GM12878 (cell line): Measurements from ENCODE around the gene ZBTB16. TPM values are rescaled to one million over a fixed set of nuclear protein-coding genes. Genes with fewer than 3 reads are reported as not detected.

ENCODE experiments used
- ATAC-seq: fragments of 200-7000 bp; cut with Tn5 transposase; 3 replicates; pipeline ENCODE4 v1.9.1; 2020; ENCODE audit warnings: mild to moderate bottlenecking, moderate library complexity
- BruUV-seq: library from RNA; stranded (reverse); fragments of 400-500 nt; replicated peaks from 2 replicates; lab custom pipeline; 2021; lab: Mats Ljungman, UMichigan
- CTCF ChIA-PET: fragments of 300-600 bp; sonication (Branson Sonifier 250); formaldehyde crosslinking; extraction: SDS; loops from one replicate; lab custom pipeline; 2021; ENCODE audit warnings: inconsistent platforms; lab: Yijun Ruan, JAX
- POLR2A ChIA-PET: fragments of 350-600 bp; formaldehyde crosslinking; extraction: SDS; loops from one replicate; lab custom pipeline; 2021; ENCODE audit warnings: inconsistent platforms; lab: Charles Lee
- RAD21 ChIA-PET: fragments of 300-600 bp; sonication (Branson Sonifier 250); formaldehyde crosslinking; loops from one replicate; lab custom pipeline; 2023; ENCODE audit warnings: antibody characterized with exemption; ENCODE audit not compliant: unreplicated experiment; lab: Charles Lee
- SMC1A ChIA-PET: fragments of 300-600 bp; sonication (Branson Sonifier 250); formaldehyde crosslinking; loops from one replicate; lab custom pipeline; 2023; ENCODE audit not compliant: unreplicated experiment, uncharacterized antibody; lab: Charles Lee
- DNase-seq: peaks from one replicate; pipeline ENCODE4 v3.0.0-alpha.2; 2011; ENCODE audit warnings: low read depth, low spot score
- FAIRE-seq: peaks from 3 replicates; lab custom pipeline; 2011; peaks lifted over from hg19 to GRCh38; lab: Jason Lieb, UNC
- H2AFZ ChIP-seq: 2 replicates; pipeline ENCODE4 v1.6.0; 2011; ENCODE audit warnings: low read depth, low read length, control low read depth; ENCODE audit not compliant: control insufficient read depth
- H3K27ac ChIP-seq: 2 replicates; pipeline ENCODE4 v1.5.1; 2011; ENCODE audit warnings: control low read depth; ENCODE audit not compliant: control insufficient read depth, insufficient read depth
- H3K27me3 ChIP-seq, 2 experiments: replicated peaks in 1 of 2; 2 replicates each; pipeline versions ENCODE4 v1.6.0 to v1.6.1; 2011; ENCODE audit warnings: low read length in 1 of 2; ENCODE audit not compliant: control insufficient read depth in 2 of 2, insufficient read depth in 2 of 2
- H3K36me3 ChIP-seq, 2 experiments: 2 replicates each; pipeline ENCODE4 v1.5.1; 2011; ENCODE audit warnings: low read length in 1 of 2; ENCODE audit not compliant: control insufficient read depth in 2 of 2, insufficient read depth in 2 of 2
- H3K4me1 ChIP-seq: 2 replicates; pipeline ENCODE4 v1.6.1; 2011; ENCODE audit warnings: mild to moderate bottlenecking, low read length, moderate library complexity, mixed read lengths; ENCODE audit not compliant: control insufficient read depth, insufficient read depth
- H3K4me2 ChIP-seq: 2 replicates; pipeline ENCODE4 v1.6.0; 2011; ENCODE audit warnings: control low read depth; ENCODE audit not compliant: control insufficient read depth, insufficient read depth
- H3K4me3 ChIP-seq: fragments of 200-600 bp; sonication (generic); 2 replicates; pipeline ENCODE4 v1.5.1; 2016
- H3K79me2 ChIP-seq: 2 replicates; pipeline ENCODE4 v1.6.0; 2011; ENCODE audit warnings: low read length; ENCODE audit not compliant: control insufficient read depth, insufficient read depth
- H3K9ac ChIP-seq: 2 replicates; pipeline ENCODE4 v1.8.0; 2011; ENCODE audit warnings: low read length, control low read depth, mixed read lengths; ENCODE audit not compliant: control insufficient read depth, insufficient read depth
- H3K9me3 ChIP-seq: replicated peaks from 3 replicates; pipeline ENCODE4 v1.5.1; 2011; ENCODE audit warnings: mild to moderate bottlenecking, low read length; ENCODE audit not compliant: control insufficient read depth, insufficient read depth
- H4K20me1 ChIP-seq: 2 replicates; pipeline ENCODE4 v1.6.0; 2011; ENCODE audit not compliant: control insufficient read depth, insufficient read depth
- BACH1 ChIP-seq: fragments of 450-650 bp; IDR thresholded peaks from 2 replicates; pipeline ENCODE4 v1.6.1; 2017; ENCODE audit warnings: mild to moderate bottlenecking, borderline replicate concordance
- CHD2 ChIP-seq: IDR thresholded peaks from 2 replicates; pipeline ENCODE4 v1.6.1; 2011; ENCODE audit warnings: low read depth, low read length, improper control_type of control experiment, borderline replicate concordance
- EED ChIP-seq: sonication (generic); IDR thresholded peaks from 2 replicates; pipeline ENCODE4 v1.6.1; 2016; ENCODE audit warnings: antibody characterized with exemption, low read depth
- EGR1 ChIP-seq, 2 experiments: IDR thresholded peaks; 1 replicate in 1 of 2; 2 replicates in 1 of 2; pipeline ENCODE4 v1.6.1; 2011 to 2012; ENCODE audit warnings: low read depth in 2 of 2, low read length in 2 of 2, borderline replicate concordance in 1 of 2, mild to moderate bottlenecking in 1 of 2, moderate library complexity in 1 of 2
- HCFC1 ChIP-seq: fragments of 150-350 bp; IDR thresholded peaks from 2 replicates; pipeline ENCODE4 v1.6.1; 2014; ENCODE audit warnings: low read length
- JUNB ChIP-seq: IDR thresholded peaks from 2 replicates; pipeline ENCODE4 v1.6.1; 2016; ENCODE audit warnings: antibody characterized with exemption, mild to moderate bottlenecking
- KLF5 ChIP-seq: fragments of 450-650 bp; IDR thresholded peaks from 2 replicates; pipeline ENCODE4 v1.6.1; 2014; ENCODE audit warnings: mild to moderate bottlenecking; ENCODE audit not compliant: partially characterized antibody
- MEF2B ChIP-seq: fragments of 450-650 bp; IDR thresholded peaks from 2 replicates; pipeline ENCODE4 v1.6.1; 2018; ENCODE audit warnings: mild to moderate bottlenecking, moderate library complexity; ENCODE audit not compliant: partially characterized antibody, poor library complexity, severe bottlenecking
- MYC ChIP-seq: IDR thresholded peaks from 2 replicates; pipeline ENCODE4 v1.6.1; 2011; ENCODE audit warnings: mild to moderate bottlenecking, low read length, moderate library complexity, inconsistent platforms; ENCODE audit not compliant: insufficient read depth, insufficient replicate concordance, insufficient read length, severe bottlenecking
- RAD51 ChIP-seq: fragments of 450-650 bp; IDR thresholded peaks from 2 replicates; pipeline ENCODE4 v1.6.1; 2016; ENCODE audit warnings: moderate library complexity, mild to moderate bottlenecking, inconsistent platforms
- RFX5 ChIP-seq: IDR thresholded peaks from 2 replicates; pipeline ENCODE4 v1.6.1; 2011; ENCODE audit warnings: low read depth, low read length, improper control_type of control experiment
- TCF7 ChIP-seq: IDR thresholded peaks from 2 replicates; pipeline ENCODE4 v1.6.1; 2014; ENCODE audit warnings: antibody characterized with exemption, borderline replicate concordance
- ZNF622 ChIP-seq: fragments of 450-650 bp; IDR thresholded peaks from 2 replicates; pipeline ENCODE4 v1.6.1; 2017; ENCODE audit warnings: mild to moderate bottlenecking, inconsistent platforms
- ZZZ3 ChIP-seq: IDR thresholded peaks from 2 replicates; pipeline ENCODE4 v1.6.1; 2011; ENCODE audit warnings: low read depth; ENCODE audit not compliant: control insufficient read depth, insufficient read length
- WGBS: methylation state at CpG from one replicate; pipeline ENCODE4 v1.1.6; 2016; ENCODE audit warnings: low lambda C conversion rate; ENCODE audit not compliant: insufficient replicate concordance, insufficient coverage; ENCODE audit errors: missing lambda C conversion rate; 5-methylcytosine and 5-hydroxymethylcytosine counted together
- in situ Hi-C: fragments of 300-500 bp; cut with MboI; formaldehyde crosslinking; loops from 9 replicates; pipeline ENCODE4 v1.14.3; 2018; ENCODE audit warnings: mixed read lengths
- intact Hi-C: fragments of 100-400 bp; cut with micrococcal nuclease; formaldehyde crosslinking; loops from one replicate; pipeline ENCODE4 v1.14.2; 2022; ENCODE audit not compliant: unreplicated experiment
- polyA plus RNA-seq, 11 experiments: library from polyadenylated mRNA; depleted of rRNA in 4 of 11; unstranded in 6 of 11; stranded (reverse) in 5 of 11; fragments of >200 nt; fragmentation: Nextera tagmentation in 4 of 11; fragmentation: Illumina TruSeq in 1 of 11; extraction: Ambion mirVana in 4 of 11; extraction: Trizol in 1 of 11; gene quantifications; 1 replicate in 1 of 11; 2 replicates in 10 of 11; pipeline versions ENCODE4 v1.2.1 to v1.2.3, GENCODE V29; 2011 to 2016; ENCODE audit warnings: inconsistent platforms in 2 of 11, missing spikeins in 2 of 11, low read depth in 1 of 11
- total RNA-seq, 4 experiments: library from RNA; depleted of rRNA in 3 of 4; stranded (reverse); fragments of >200 nt in 3 of 4; fragmentation: Illumina TruSeq in 1 of 4; extraction: Trizol in 1 of 4; gene quantifications; 2 replicates each; pipeline versions ENCODE4 v1.2.1 to v1.2.3, GENCODE V29; 2013 to 2021

Gene ZBTB16
- total and polyA plus RNA-seq, 10 of the 15 experiments (the other 5 are each of a cell fraction or from before 2014, with no cell fraction given) = 0.38 TPM; not detected in 9

DNA sequence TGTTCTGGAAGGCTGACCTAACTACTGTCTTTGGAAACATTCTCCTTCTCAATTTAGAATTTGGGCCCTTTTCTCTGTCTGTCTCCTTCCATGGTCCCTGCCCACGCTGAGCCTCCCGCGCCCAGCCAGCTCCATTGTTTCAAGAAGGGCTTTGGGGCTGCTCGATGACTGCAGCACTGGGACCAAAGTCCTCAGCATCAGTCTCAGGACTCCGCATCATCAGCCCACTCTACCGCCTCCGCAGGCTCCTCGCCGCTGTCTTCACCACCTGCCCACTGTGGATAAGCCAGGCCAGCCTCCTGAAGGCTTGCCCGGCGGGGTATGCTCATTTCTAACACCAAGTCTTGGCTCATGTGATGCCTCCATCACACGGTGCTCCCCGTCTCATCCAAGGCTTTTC, 81.3 kb downstream of the ZBTB16 start:
- Histone ChIP-seq H3K4me2 (no peak overlapping the region), H3K27me3 (peaks cover 0 to 2% of the 10 kb centered on the region in 2 experiments; a peak in 2 of 4 replicates), H2AFZ (no peak overlapping the region), H3K9ac (no peak overlapping the region), H3K36me3 (no peaks in the 10 kb centered on the region), H4K20me1 (no peaks in the 10 kb centered on the region), H3K79me2 (no peaks in the 10 kb centered on the region), H3K4me3 (no peak overlapping the region), H3K4me1 (no peaks in the 10 kb centered on the region), H3K27ac (no peak overlapping the region), H3K9me3 (no peaks in the 10 kb centered on the region)
- intact Hi-C loops (no loop called here), in situ Hi-C loops (no loop called here)
- no peak for FAIRE-seq
- ChIA-PET SMC1A (interaction anchor here (0.6 kb wide), 1 partner anchor 11 kb away, joined by 3 read pairs; no protein-coding TSS in a partner anchor), CTCF (no interaction called here), RAD21 (no interaction called here), POLR2A (interaction anchor here (0.6 kb wide), 1 partner anchor 26 kb away, joined by 3 read pairs; no protein-coding TSS in a partner anchor)
- no peak for DNase-seq
- no peak for ATAC-seq
- 42% methylated on average over 13 of the region's 13 CpGs for WGBS
- TF ChIP-seq RAD51 = no peak
- TF ChIP-seq EGR1 (IDR thresholded peaks at IDR 0.05; ENCODE audit: borderline replicate concordance in 1 of 2, low read depth in 2 of 2, low read length in 2 of 2) = no peak
- TF ChIP-seq JUNB = no peak
- TF ChIP-seq RFX5 = no peak
- no TSS peak for BruUV-seq

DNA sequence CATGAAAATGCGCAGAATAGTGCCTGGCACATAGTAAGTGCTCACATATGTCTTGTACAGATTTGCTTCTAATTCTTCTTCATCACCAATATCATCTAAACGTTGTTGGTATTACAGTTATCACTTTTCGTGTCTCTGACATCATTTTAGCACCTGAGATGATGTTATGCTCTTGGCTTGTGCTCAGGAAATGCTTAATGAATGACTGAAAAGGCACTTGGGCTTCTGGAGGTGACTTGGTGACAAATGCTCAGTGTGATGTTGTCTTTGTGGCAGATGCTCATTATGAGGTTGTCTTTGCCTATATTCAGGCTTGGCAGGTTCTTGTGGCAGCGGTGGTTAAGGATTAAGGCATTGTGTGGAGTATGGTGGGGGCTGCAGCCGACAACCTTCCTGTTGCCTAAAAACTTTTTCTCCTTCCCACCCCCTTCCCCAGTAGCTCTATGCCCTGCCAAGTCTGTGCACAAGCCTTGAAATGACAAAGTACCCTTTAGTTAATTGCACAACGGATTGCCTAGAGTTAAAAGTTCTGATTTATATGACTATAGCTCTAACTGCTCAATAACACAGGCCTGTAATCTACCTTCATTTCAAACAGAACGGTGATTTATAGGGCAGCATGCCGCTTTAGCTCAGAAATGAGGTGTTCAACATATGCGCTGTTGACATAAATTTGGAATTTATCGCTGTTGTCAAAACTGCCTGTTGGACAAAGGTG, 82.5 kb downstream of the ZBTB16 start:
- no TSS peak for BruUV-seq
- ATAC-seq = no peak

More for the DNA sequence above, 82.5 kb downstream of the ZBTB16 start:
- POLR2A ChIA-PET = no interaction called here
- CTCF ChIA-PET = no interaction called here
- H3K4me2 ChIP-seq = no peak overlapping the region
- no peak overlapping the region for H3K27ac ChIP-seq
- in situ Hi-C loops = no loop called here
- no peak overlapping the region for H3K4me3 ChIP-seq
- peaks cover under 1 to 2% of the 10 kb centered on the region in 2 experiments; a peak in 2 of 4 replicates for H3K27me3 ChIP-seq
- H3K36me3 ChIP-seq = no peaks in the 10 kb centered on the region
- no peak overlapping the region for H2AFZ ChIP-seq
- intact Hi-C loops = no loop called here
- no peaks in the 10 kb centered on the region for H3K79me2 ChIP-seq
- FAIRE-seq = no peak
- H3K9ac ChIP-seq = no peak overlapping the region
- SMC1A ChIA-PET = no interaction called here
- no peaks in the 10 kb centered on the region for H4K20me1 ChIP-seq
- no peaks in the 10 kb centered on the region for H3K9me3 ChIP-seq
- H3K4me1 ChIP-seq = no peaks in the 10 kb centered on the region
- TF ChIP-seq EED (no peak), MEF2B (no peak), ZZZ3 (no peak), KLF5 (no peak), TCF7 (no peak), MYC (no peak), HCFC1 (no peak), ZNF622 (no peak), BACH1 (no peak), CHD2 (no peak)
- TF ChIP-seq, all 136 proteins: peak for 0
- RAD21 ChIA-PET = no interaction called here
- DNase-seq = no peak
- 29% methylated on average over 10 of the region's 10 CpGs for WGBS
